Activated CD4-positive, alpha-beta T cell treated with anti-CD3 and anti-CD28 coated beads for 1 hour (primary cell): ENCODE measurements around the gene C3orf20.

Source experiments
- DNase-seq: peaks from one replicate; pipeline ENCODE4 v3.0.0-alpha.2; 2020

C3orf20 gene

DNA sequence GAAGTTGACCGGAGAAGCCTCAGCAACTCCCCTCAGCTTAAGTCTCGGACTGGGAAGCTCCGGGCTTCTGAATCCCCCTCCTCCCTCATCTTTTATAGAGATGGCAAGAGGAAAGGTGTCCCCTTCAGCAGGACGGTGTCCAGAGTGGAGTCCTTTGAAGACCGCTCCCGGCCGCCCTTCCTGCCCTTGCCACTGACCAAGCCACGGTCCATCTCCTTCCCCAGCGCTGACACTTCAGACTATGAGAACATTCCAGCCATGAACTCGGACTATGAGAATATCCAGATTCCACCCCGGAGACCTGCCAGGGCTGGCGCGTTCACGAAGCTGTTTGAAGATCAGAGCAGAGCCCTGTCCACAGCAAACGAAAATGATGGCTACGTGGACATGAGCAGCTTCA, 146.2 kb downstream of the C3orf20 start:
- no peak for DNase-seq

- DNase-seq = no peak
Observed at GRCh38 chr3:14822134-14822533, 147.2 kb downstream of the C3orf20 start.
